Immature natural killer cell (primary cell): ENCODE results near the gene PSTPIP2. TPM values are rescaled to one million over a fixed set of nuclear protein-coding genes. Genes with fewer than 3 reads are reported as not detected.

Source experiments
- DNase-seq, 3 donors: peaks; one replicate each; pipeline ENCODE4 v3.0.0; 2022; ENCODE audit warnings: mixed read lengths in 1 of 3
- H3K27ac Mint-ChIP-seq, 6 donors: one replicate each; pipeline ENCODE4 v1.8.0; 2020; ENCODE audit warnings: mixed read lengths in 6 of 6, mild to moderate bottlenecking in 5 of 6, inconsistent platforms in 4 of 6, moderate library complexity in 3 of 6
- H3K27me3 Mint-ChIP-seq, 3 donors: one replicate each; pipeline ENCODE4 v1.8.0; 2020 to 2021; ENCODE audit warnings: low read depth in 3 of 3, mild to moderate bottlenecking in 3 of 3, mixed read lengths in 3 of 3, moderate library complexity in 3 of 3, inconsistent platforms in 1 of 3
- H3K36me3 Mint-ChIP-seq, 3 donors: one replicate each; pipeline ENCODE4 v1.8.0; 2020; ENCODE audit warnings: mixed read lengths in 3 of 3, inconsistent platforms in 2 of 3, mild to moderate bottlenecking in 2 of 3
- H3K4me1 Mint-ChIP-seq, 2 donors: one replicate each; pipeline ENCODE4 v1.8.0; 2020; ENCODE audit warnings: inconsistent platforms in 2 of 2, mild to moderate bottlenecking in 2 of 2, mixed read lengths in 2 of 2, moderate library complexity in 1 of 2
- H3K4me3 Mint-ChIP-seq, 5 donors: one replicate each; pipeline ENCODE4 v1.8.0; 2020; ENCODE audit warnings: mild to moderate bottlenecking in 5 of 5, mixed read lengths in 5 of 5, inconsistent platforms in 3 of 5, moderate library complexity in 3 of 5
- H3K9me3 Mint-ChIP-seq, 6 donors: one replicate each; pipeline ENCODE4 v1.8.0; 2020; ENCODE audit warnings: mild to moderate bottlenecking in 6 of 6, mixed read lengths in 6 of 6, inconsistent platforms in 4 of 6, moderate library complexity in 3 of 6
- polyA plus RNA-seq, 3 donors: library from polyadenylated mRNA; unstranded; fragments of 300-500 nt; fragmentation: Illumina TruSeq; gene quantifications; one replicate each; pipeline ENCODE4 v1.2.3, GENCODE V29; 2021

The PSTPIP2 gene
- polyA plus RNA-seq, 3 donors from 2014 or later: 27.7 to 37.7 (median 31.6) TPM

GRCh38 chr18:46084431-46084830 is 12.4 kb upstream of the PSTPIP2 start:
- no peak for DNase-seq
- H3K4me3 Mint-ChIP-seq: no peak overlapping the region
- H3K27ac Mint-ChIP-seq: peak overlapping the region in 2 of 6 donors; percentile 23 to 53
- H3K9me3 Mint-ChIP-seq: peaks cover 0 to 1% (median 0%) of the 10 kb centered on the region in 6 donors
- H3K36me3 Mint-ChIP-seq: peaks cover 34 to 65% (median 50%) of the 10 kb centered on the region in 3 donors
- H3K4me1 Mint-ChIP-seq: peaks cover 0 to 12% of the 10 kb centered on the region in 2 donors
- H3K27me3 Mint-ChIP-seq: peaks cover 0 to 2% (median 0%) of the 10 kb centered on the region in 3 donors

- Mint-ChIP-seq H3K4me1 (peaks cover 0 to 7% of the 10 kb centered on the region in 2 donors), H3K27me3 (peaks cover 0 to 1% (median 0%) of the 10 kb centered on the region in 3 donors), H3K36me3 (peaks cover 12 to 35% (median 20%) of the 10 kb centered on the region in 3 donors), H3K27ac (peak overlapping the region; percentile 14 to 76 (median 40)), H3K4me3 (no peak overlapping the region), H3K9me3 (no peaks in the 10 kb centered on the region)
- no peak for DNase-seq
These were observed 8.1 kb upstream of the PSTPIP2 start for GRCh38 chr18:46080156-46080555.

GRCh38 chr18:46079336-46079735 is 7.3 kb upstream of the PSTPIP2 start:
- H3K36me3 Mint-ChIP-seq: peaks cover 7 to 28% (median 15%) of the 10 kb centered on the region in 3 donors
- H3K27ac Mint-ChIP-seq: no peak overlapping the region
- DNase-seq: no peak
- H3K9me3 Mint-ChIP-seq: no peaks in the 10 kb centered on the region
- peaks cover 0 to 1% (median 0%) of the 10 kb centered on the region in 3 donors for H3K27me3 Mint-ChIP-seq
- no peak overlapping the region for H3K4me3 Mint-ChIP-seq
- H3K4me1 Mint-ChIP-seq: peaks cover 0 to 7% of the 10 kb centered on the region in 2 donors

- DNase-seq: peak; percentile 64 to 72 (median 68)
- H3K4me1 Mint-ChIP-seq: peaks cover 44 to 46% of the 10 kb centered on the region in 2 donors
- H3K36me3 Mint-ChIP-seq: no peaks in the 10 kb centered on the region
- H3K9me3 Mint-ChIP-seq: no peaks in the 10 kb centered on the region
- H3K27me3 Mint-ChIP-seq: no peaks in the 10 kb centered on the region
- H3K27ac Mint-ChIP-seq: peak overlapping the region in 4 of 6 donors; percentile 8 to 64 (median 20)
- peak overlapping the region; percentile 27 to 90 (median 85) for H3K4me3 Mint-ChIP-seq
These were observed 1.6 kb upstream of the PSTPIP2 start for GRCh38 chr18:46073474-46074331.

- Mint-ChIP-seq H3K4me3 (peak overlapping the region; percentile 76 to 90 (median 85)), H3K27me3 (no peaks in the 10 kb centered on the region), H3K27ac (peak overlapping the region in 4 of 6 donors; percentile 12 to 76 (median 70)), H3K9me3 (no peaks in the 10 kb centered on the region), H3K4me1 (peaks cover 49% of the 10 kb centered on the region in 2 donors), H3K36me3 (no peaks in the 10 kb centered on the region)
- DNase-seq: no peak
These were observed 899 bp upstream of the PSTPIP2 start for GRCh38 chr18:46072959-46073358.

GRCh38 chr18:46072376-46072867 is 362 bp upstream of the PSTPIP2 start:
- H3K4me1 Mint-ChIP-seq: peaks cover 53 to 54% of the 10 kb centered on the region in 2 donors
- H3K27me3 Mint-ChIP-seq: no peaks in the 10 kb centered on the region
- DNase-seq: no peak
- no peaks in the 10 kb centered on the region for H3K36me3 Mint-ChIP-seq
- peak overlapping the region; percentile 78 to 90 (median 86) for H3K4me3 Mint-ChIP-seq
- H3K9me3 Mint-ChIP-seq: no peaks in the 10 kb centered on the region
- peak overlapping the region in 4 of 6 donors; percentile 64 to 76 (median 76) for H3K27ac Mint-ChIP-seq

- Mint-ChIP-seq H3K4me1 (peaks cover 55 to 58% of the 10 kb centered on the region in 2 donors), H3K27ac (peak overlapping the region; percentile 64 to 89 (median 72)), H3K36me3 (no peaks in the 10 kb centered on the region), H3K27me3 (peaks cover 0 to 3% (median 0%) of the 10 kb centered on the region in 3 donors), H3K4me3 (peak overlapping the region; percentile 80 to 89 (median 84)), H3K9me3 (no peaks in the 10 kb centered on the region)
- peak; percentile 8 to 18 (median 10) for DNase-seq
These were observed 1.0 kb downstream of the PSTPIP2 start for GRCh38 chr18:46070815-46071652.

- H3K4me1 Mint-ChIP-seq: peaks cover 55 to 58% of the 10 kb centered on the region in 2 donors
- H3K27ac Mint-ChIP-seq: peak overlapping the region in 5 of 6 donors; percentile 25 to 82 (median 71)
- H3K9me3 Mint-ChIP-seq: no peaks in the 10 kb centered on the region
- H3K4me3 Mint-ChIP-seq: peak overlapping the region; percentile 80 to 89 (median 84)
- H3K27me3 Mint-ChIP-seq: peaks cover 0 to 3% (median 0%) of the 10 kb centered on the region in 3 donors
- H3K36me3 Mint-ChIP-seq: no peaks in the 10 kb centered on the region
- no peak for DNase-seq
These were observed 1.8 kb downstream of the PSTPIP2 start for GRCh38 chr18:46070232-46070631.

- DNase-seq: no peak
- Mint-ChIP-seq H3K4me3 (peak overlapping the region; percentile 20 to 89 (median 82)), H3K4me1 (peaks cover 55 to 58% of the 10 kb centered on the region in 2 donors), H3K36me3 (no peaks in the 10 kb centered on the region), H3K27ac (peak overlapping the region; percentile 9 to 82 (median 55)), H3K27me3 (peaks cover 0 to 3% (median under 1%) of the 10 kb centered on the region in 3 donors), H3K9me3 (no peaks in the 10 kb centered on the region)
These were observed 2.5 kb downstream of the PSTPIP2 start for GRCh38 chr18:46069524-46069923.

- Mint-ChIP-seq H3K4me1 (peaks cover 51 to 58% of the 10 kb centered on the region in 2 donors), H3K9me3 (no peaks in the 10 kb centered on the region), H3K4me3 (peak overlapping the region; percentile 14 to 53 (median 38)), H3K27me3 (peaks cover 0 to 3% (median 2%) of the 10 kb centered on the region in 3 donors), H3K36me3 (no peaks in the 10 kb centered on the region), H3K27ac (peak overlapping the region; percentile 14 to 83 (median 58))
- no peak for DNase-seq
These were observed 3.3 kb downstream of the PSTPIP2 start for GRCh38 chr18:46068763-46069162.

GRCh38 chr18:46067438-46068007 is 4.5 kb downstream of the PSTPIP2 start:
- H3K4me1 Mint-ChIP-seq: peaks cover 39 to 49% of the 10 kb centered on the region in 2 donors
- no peaks in the 10 kb centered on the region for H3K9me3 Mint-ChIP-seq
- no peak overlapping the region for H3K4me3 Mint-ChIP-seq
- H3K27me3 Mint-ChIP-seq: peaks cover 0 to 3% (median 2%) of the 10 kb centered on the region in 3 donors
- DNase-seq: no peak
- peak overlapping the region in 2 of 6 donors; percentile 53 to 60 for H3K27ac Mint-ChIP-seq
- H3K36me3 Mint-ChIP-seq: no peaks in the 10 kb centered on the region

GRCh38 chr18:46062781-46063180 is 9.3 kb downstream of the PSTPIP2 start:
- Mint-ChIP-seq H3K4me1 (peaks cover 24 to 27% of the 10 kb centered on the region in 2 donors), H3K9me3 (no peaks in the 10 kb centered on the region), H3K36me3 (no peaks in the 10 kb centered on the region), H3K27me3 (peaks cover 0 to 3% (median 2%) of the 10 kb centered on the region in 3 donors), H3K4me3 (no peak overlapping the region), H3K27ac (no peak overlapping the region)
- DNase-seq: no peak

GRCh38 chr18:46061796-46062195 is 10.3 kb downstream of the PSTPIP2 start:
- Mint-ChIP-seq H3K9me3 (no peaks in the 10 kb centered on the region), H3K27ac (peak overlapping the region in 3 of 6 donors; percentile 31 to 72 (median 59)), H3K4me3 (no peak overlapping the region), H3K27me3 (peaks cover 0 to 2% (median 2%) of the 10 kb centered on the region in 3 donors), H3K4me1 (peaks cover 20 to 26% of the 10 kb centered on the region in 2 donors), H3K36me3 (no peaks in the 10 kb centered on the region)
- no peak for DNase-seq
